HG03097 (cell line): ENCODE data around the gene LPP.

Experiments used
- ATAC-seq: cut with Tn5 transposase; IDR thresholded peaks from one replicate; pipeline ENCODE4 v1.9.1; 2021; ENCODE audit not compliant: unreplicated experiment, low FRiP score

LPP gene

GRCh38 chr3:188134079-188134478, 19.9 kb upstream of the LPP start:
- no peak for ATAC-seq

GRCh38 chr3:188134856-188135255, 19.1 kb upstream of the LPP start:
- ATAC-seq, result no peak

GRCh38 chr3:188135271-188135670, 18.7 kb upstream of the LPP start:
- no peak for ATAC-seq

GRCh38 chr3:188137051-188137450, 16.9 kb upstream of the LPP start:
- ATAC-seq, result no peak

- no peak for ATAC-seq
Measured at GRCh38 chr3:188139466-188139865, 14.5 kb upstream of the LPP start.

- ATAC-seq, result no peak
Measured at GRCh38 chr3:188146219-188146618, 7.7 kb upstream of the LPP start.

- no peak for ATAC-seq
Measured at GRCh38 chr3:188147782-188148181, 6.2 kb upstream of the LPP start.

GRCh38 chr3:188148318-188148717, 5.6 kb upstream of the LPP start:
- ATAC-seq, result no peak

GRCh38 chr3:188149587-188149986, 4.4 kb upstream of the LPP start:
- no peak for ATAC-seq

- ATAC-seq, result no peak
Measured at GRCh38 chr3:188150982-188151381, 3.0 kb upstream of the LPP start.

GRCh38 chr3:188151438-188151837, 2.5 kb upstream of the LPP start:
- no peak for ATAC-seq

GRCh38 chr3:188152660-188153436, 1.1 kb upstream of the LPP start:
- ATAC-seq, result no peak

- no peak for ATAC-seq
Measured at GRCh38 chr3:188153437-188154013, 432 bp upstream of the LPP start.

GRCh38 chr3:188154809-188155574, 1.0 kb downstream of the LPP start:
- no peak for ATAC-seq

GRCh38 chr3:188156056-188156455, 2.1 kb downstream of the LPP start:
- ATAC-seq, result no peak

GRCh38 chr3:188157407-188157806, 3.5 kb downstream of the LPP start:
- no peak for ATAC-seq

- ATAC-seq, result no peak
Measured at GRCh38 chr3:188157971-188158370, 4.0 kb downstream of the LPP start.

- no peak for ATAC-seq
Measured at GRCh38 chr3:188158731-188159310, 4.9 kb downstream of the LPP start.

GRCh38 chr3:188160751-188161150, 6.8 kb downstream of the LPP start:
- ATAC-seq, result no peak

- no peak for ATAC-seq
Measured at GRCh38 chr3:188164248-188164687, 10.3 kb downstream of the LPP start.

GRCh38 chr3:188165596-188165995, 11.6 kb downstream of the LPP start:
- ATAC-seq, result no peak
